SJCRH30 (cell line): Measurements from ENCODE around the gene ENPP6. TPM values are rescaled to one million over a fixed set of nuclear protein-coding genes. Genes with fewer than 3 reads are reported as not detected.

ENCODE experiments used
- DNase-seq, 2 experiments: peaks; one replicate each; pipeline ENCODE4 v3.0.0-alpha.2; 2015 to 2020
- H3K27ac ChIP-seq: fragments of 250-450 bp; sonication (Bioruptor Pico); 2 replicates; pipeline ENCODE4 v1.5.1; 2020; ENCODE audit warnings: mild to moderate bottlenecking, moderate library complexity
- H3K27me3 ChIP-seq: fragments of 250-450 bp; sonication (Bioruptor Pico); 2 replicates; pipeline ENCODE4 v1.5.1; 2020; ENCODE audit warnings: mild to moderate bottlenecking, moderate library complexity
- H3K36me3 ChIP-seq: fragments of 250-450 bp; sonication (Bioruptor Pico); 2 replicates; pipeline ENCODE4 v1.5.1; 2020; ENCODE audit warnings: mild to moderate bottlenecking, moderate library complexity
- H3K4me1 ChIP-seq: fragments of 250-450 bp; sonication (Bioruptor Pico); 2 replicates; pipeline ENCODE4 v1.5.1; 2020; ENCODE audit warnings: mild to moderate bottlenecking, moderate library complexity
- H3K4me3 ChIP-seq: fragments of 250-450 bp; sonication (Bioruptor Pico); 2 replicates; pipeline ENCODE4 v1.5.1; 2020; ENCODE audit warnings: mild to moderate bottlenecking, moderate library complexity
- H3K9me3 ChIP-seq: fragments of 250-450 bp; sonication (Bioruptor Pico); replicated peaks from 2 replicates; pipeline ENCODE4 v1.5.1; 2020; ENCODE audit warnings: mild to moderate bottlenecking, moderate library complexity
- total RNA-seq: library from RNA; depleted of rRNA; stranded (reverse); fragments of >200 nt; shearing (Covaris generic); gene quantifications from 2 replicates; pipeline ENCODE4 v1.2.3, GENCODE V29; 2014

The ENPP6 gene
- total RNA-seq, 1 experiment from 2014 or later = not detected

GRCh38 chr4:184120549-184121127 lies 97.0 kb downstream of the ENPP6 start:
- no peaks in the 10 kb centered on the region for H3K27me3 ChIP-seq
- no peak overlapping the region for H3K27ac ChIP-seq
- H3K4me3 ChIP-seq = no peak overlapping the region
- no peaks in the 10 kb centered on the region for H3K36me3 ChIP-seq
- no peak for DNase-seq
- H3K4me1 ChIP-seq = no peaks in the 10 kb centered on the region
- H3K9me3 ChIP-seq = no peaks in the 10 kb centered on the region

GRCh38 chr4:184117662-184118199 lies 99.9 kb downstream of the ENPP6 start:
- H3K4me1 ChIP-seq = no peaks in the 10 kb centered on the region
- no peak overlapping the region for H3K27ac ChIP-seq
- H3K27me3 ChIP-seq = no peaks in the 10 kb centered on the region
- H3K9me3 ChIP-seq = no peaks in the 10 kb centered on the region
- H3K36me3 ChIP-seq = no peaks in the 10 kb centered on the region
- DNase-seq = no peak
- H3K4me3 ChIP-seq = no peak overlapping the region

GRCh38 chr4:184115399-184115798 lies 102.3 kb downstream of the ENPP6 start:
- Histone ChIP-seq H3K4me3 (no peak overlapping the region), H3K9me3 (no peaks in the 10 kb centered on the region), H3K27me3 (no peaks in the 10 kb centered on the region), H3K4me1 (no peaks in the 10 kb centered on the region), H3K27ac (no peak overlapping the region), H3K36me3 (no peaks in the 10 kb centered on the region)
- DNase-seq = no peak

- H3K27me3 ChIP-seq = no peaks in the 10 kb centered on the region
- no peaks in the 10 kb centered on the region for H3K4me1 ChIP-seq
- no peaks in the 10 kb centered on the region for H3K9me3 ChIP-seq
- H3K27ac ChIP-seq = no peak overlapping the region
- no peaks in the 10 kb centered on the region for H3K36me3 ChIP-seq
- no peak for DNase-seq
- no peak overlapping the region for H3K4me3 ChIP-seq
These were observed 103.2 kb downstream of the ENPP6 start for GRCh38 chr4:184114431-184114830.

- H3K9me3 ChIP-seq = no peaks in the 10 kb centered on the region
- no peak overlapping the region for H3K27ac ChIP-seq
- H3K4me3 ChIP-seq = no peak overlapping the region
- H3K4me1 ChIP-seq = no peaks in the 10 kb centered on the region
- H3K27me3 ChIP-seq = no peaks in the 10 kb centered on the region
- H3K36me3 ChIP-seq = no peaks in the 10 kb centered on the region
- no peak for DNase-seq
These were observed 105.6 kb downstream of the ENPP6 start for GRCh38 chr4:184112006-184112550.

- H3K4me3 ChIP-seq = no peak overlapping the region
- no peaks in the 10 kb centered on the region for H3K27me3 ChIP-seq
- H3K27ac ChIP-seq = no peak overlapping the region
- H3K4me1 ChIP-seq = no peaks in the 10 kb centered on the region
- DNase-seq = no peak
- H3K36me3 ChIP-seq = no peaks in the 10 kb centered on the region
- no peaks in the 10 kb centered on the region for H3K9me3 ChIP-seq
These were observed 106.3 kb downstream of the ENPP6 start for GRCh38 chr4:184111233-184111832.

GRCh38 chr4:184110452-184111224 lies 107.0 kb downstream of the ENPP6 start:
- no peaks in the 10 kb centered on the region for H3K36me3 ChIP-seq
- H3K4me3 ChIP-seq = no peak overlapping the region
- H3K4me1 ChIP-seq = no peaks in the 10 kb centered on the region
- H3K27ac ChIP-seq = no peak overlapping the region
- H3K27me3 ChIP-seq = no peaks in the 10 kb centered on the region
- no peaks in the 10 kb centered on the region for H3K9me3 ChIP-seq
- DNase-seq = no peak

- Histone ChIP-seq H3K27me3 (no peaks in the 10 kb centered on the region), H3K36me3 (no peaks in the 10 kb centered on the region), H3K4me1 (no peaks in the 10 kb centered on the region), H3K9me3 (no peaks in the 10 kb centered on the region), H3K4me3 (no peak overlapping the region), H3K27ac (no peak overlapping the region)
- DNase-seq = no peak
These were observed 109.6 kb downstream of the ENPP6 start for GRCh38 chr4:184108006-184108501.

GRCh38 chr4:184104419-184105101 lies 113.1 kb downstream of the ENPP6 start:
- Histone ChIP-seq H3K4me3 (no peak overlapping the region), H3K27me3 (no peaks in the 10 kb centered on the region), H3K4me1 (no peaks in the 10 kb centered on the region), H3K9me3 (no peaks in the 10 kb centered on the region), H3K27ac (no peak overlapping the region), H3K36me3 (no peaks in the 10 kb centered on the region)
- DNase-seq = no peak

GRCh38 chr4:184103527-184104264 lies 114.0 kb downstream of the ENPP6 start:
- DNase-seq = no peak
- no peak overlapping the region for H3K27ac ChIP-seq
- no peaks in the 10 kb centered on the region for H3K27me3 ChIP-seq
- no peaks in the 10 kb centered on the region for H3K9me3 ChIP-seq
- H3K4me1 ChIP-seq = no peaks in the 10 kb centered on the region
- no peaks in the 10 kb centered on the region for H3K36me3 ChIP-seq
- no peak overlapping the region for H3K4me3 ChIP-seq

GRCh38 chr4:184102927-184103326 lies 114.7 kb downstream of the ENPP6 start:
- H3K27me3 ChIP-seq = no peaks in the 10 kb centered on the region
- no peak overlapping the region for H3K4me3 ChIP-seq

GRCh38 chr4:184102488-184102887 lies 115.2 kb downstream of the ENPP6 start:
- no peaks in the 10 kb centered on the region for H3K36me3 ChIP-seq
- no peaks in the 10 kb centered on the region for H3K9me3 ChIP-seq
- H3K4me1 ChIP-seq = no peaks in the 10 kb centered on the region
- peak in 1 of 2 experiments; percentile 2 for DNase-seq
- H3K27me3 ChIP-seq = no peaks in the 10 kb centered on the region
- H3K4me3 ChIP-seq = no peak overlapping the region
- no peak overlapping the region for H3K27ac ChIP-seq

More at GRCh38 chr4:184102927-184103326, 114.7 kb downstream of the ENPP6 start:
- no peaks in the 10 kb centered on the region for H3K4me1 ChIP-seq
- peak in 1 of 2 experiments; percentile 17 for DNase-seq
- no peaks in the 10 kb centered on the region for H3K36me3 ChIP-seq
- no peaks in the 10 kb centered on the region for H3K9me3 ChIP-seq
- no peak overlapping the region for H3K27ac ChIP-seq

GRCh38 chr4:184101711-184102110 lies 116.0 kb downstream of the ENPP6 start:
- Histone ChIP-seq H3K27me3 (no peaks in the 10 kb centered on the region), H3K9me3 (no peaks in the 10 kb centered on the region), H3K36me3 (no peaks in the 10 kb centered on the region), H3K27ac (no peak overlapping the region), H3K4me3 (no peak overlapping the region), H3K4me1 (no peaks in the 10 kb centered on the region)
- DNase-seq = no peak
